ENCODE results near the gene EMILIN2. TPM values are rescaled to one million over a fixed set of nuclear protein-coding genes. Genes with fewer than 3 reads are reported as not detected.

EMILIN2 gene
- total and polyA plus RNA-seq, 2 donors (not counting 3 experiments of a cell fraction or from before 2014, with no cell fraction given): 9.4 to 13.4 TPM

- intact Hi-C loops (cut with micrococcal nuclease): no loop called here
- no peak for FAIRE-seq
- Histone ChIP-seq H3K9ac (replicated peaks; ENCODE audit: extremely low read depth, insufficient read depth, low read length) (no peak overlapping the region), H3K4me2 (ENCODE audit: insufficient read depth, low read length) (no peak overlapping the region), H3K79me2 (ENCODE audit: control insufficient read depth, insufficient read depth, low read length) (no peaks in the 10 kb centered on the region), H2AFZ (ENCODE audit: low read depth, low read length) (no peak overlapping the region), H3K9me3 (replicated peaks; ENCODE audit: control insufficient read depth, insufficient read depth, low read length) (no peaks in the 10 kb centered on the region), H3K9me1 (replicated peaks; ENCODE audit: control insufficient read depth, extremely low read depth, insufficient read depth, low read length) (no peaks in the 10 kb centered on the region), H3K27me3 (ENCODE audit: control insufficient read depth in 2 of 2, insufficient read depth in 2 of 2, low read length in 2 of 2) (peaks cover 0 to 4% of the 10 kb centered on the region in 2 experiments), H3K4me1 (ENCODE audit: control insufficient read depth, extremely low read depth, insufficient read depth, low read length) (no peaks in the 10 kb centered on the region), H4K20me1 (replicated peaks; ENCODE audit: control insufficient read depth, extremely low read depth, insufficient read depth, low read length) (no peaks in the 10 kb centered on the region), H3K27ac (ENCODE audit: insufficient read depth, low read depth, low read length) (no peak overlapping the region), H3K36me3 (ENCODE audit: control insufficient read depth in 2 of 2, extremely low read depth in 1 of 2, insufficient read depth in 2 of 2, low read length in 2 of 2) (no peaks in the 10 kb centered on the region), H3K4me3 (replicated peaks in 1 of 3; ENCODE audit: insufficient read depth in 1 of 3, low read depth in 1 of 3, low read length in 3 of 3) (no peak overlapping the region)
- dilution Hi-C loops (cut with MboI; ENCODE audit: extremely low pct_ligation_motif_present, low sequenced_read_pairs): no loop called here
- BruUV-seq (replicated peaks): no TSS peak
- DNase-seq (ENCODE audit: low read depth, low spot score): no peak
- TF ChIP-seq EZH2 (IDR thresholded peaks at IDR 0.05; ENCODE audit: borderline replicate concordance, low read depth, low read length, severe bottlenecking) (no peak), MAX (IDR thresholded peaks at IDR 0.05; ENCODE audit: insufficient read depth, insufficient read length) (no peak), GATA2 (IDR thresholded peaks at IDR 0.05; ENCODE audit: insufficient read depth, insufficient read length, low read depth, low read length) (no peak), FOS (IDR thresholded peaks at IDR 0.05; ENCODE audit: borderline replicate concordance, insufficient read depth, low read length) (no peak), MYC (IDR thresholded peaks at IDR 0.05; ENCODE audit: low read depth, low read length) (no peak), POLR2A (IDR thresholded peaks at IDR 0.05; ENCODE audit: low read depth, low read length) (no peak), CTCF (IDR thresholded peaks at IDR 0.05; ENCODE audit: extremely low read depth in 1 of 2, insufficient read depth in 1 of 2, low read depth in 1 of 2, low read length in 2 of 2) (no peak), JUN (IDR thresholded peaks at IDR 0.05; ENCODE audit: borderline replicate concordance, insufficient read depth, insufficient read length, low read depth) (no peak), POLR2AphosphoS5 (IDR thresholded peaks at IDR 0.05; ENCODE audit: insufficient read depth, low read depth, low read length) (no peak)
- ChIA-PET POLR2A (no interaction called here), CTCF (interaction anchor here (1.3 kb wide), 1 partner anchor 9 kb away, joined by 3 read pairs; no protein-coding TSS in a partner anchor)
These were observed 28.0 kb downstream of the EMILIN2 start for GRCh38 chr18:2874765-2875164.
